KG1 (cell line): Measurements from ENCODE around the gene LKAAEAR1.
"Not testable (repeated sequence)": the region's sequence is repeated elsewhere in the genome, so short reads cannot be mapped to it uniquely, and the experiment has no call there.

Experiments
- DNase-seq: peaks from one replicate; lab custom pipeline; 2025; lab: John Stamatoyannopoulos, UW

The LKAAEAR1 gene, protein sequence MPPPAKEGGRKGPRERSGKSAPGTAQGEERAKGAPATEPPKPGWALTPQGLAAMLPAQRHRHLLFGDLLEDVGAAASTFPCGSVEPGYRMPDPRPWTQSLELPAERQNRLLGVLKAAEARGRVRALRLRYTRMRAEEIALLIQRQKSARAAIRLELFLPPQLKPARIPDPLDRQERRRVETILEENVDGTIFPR

DNA sequence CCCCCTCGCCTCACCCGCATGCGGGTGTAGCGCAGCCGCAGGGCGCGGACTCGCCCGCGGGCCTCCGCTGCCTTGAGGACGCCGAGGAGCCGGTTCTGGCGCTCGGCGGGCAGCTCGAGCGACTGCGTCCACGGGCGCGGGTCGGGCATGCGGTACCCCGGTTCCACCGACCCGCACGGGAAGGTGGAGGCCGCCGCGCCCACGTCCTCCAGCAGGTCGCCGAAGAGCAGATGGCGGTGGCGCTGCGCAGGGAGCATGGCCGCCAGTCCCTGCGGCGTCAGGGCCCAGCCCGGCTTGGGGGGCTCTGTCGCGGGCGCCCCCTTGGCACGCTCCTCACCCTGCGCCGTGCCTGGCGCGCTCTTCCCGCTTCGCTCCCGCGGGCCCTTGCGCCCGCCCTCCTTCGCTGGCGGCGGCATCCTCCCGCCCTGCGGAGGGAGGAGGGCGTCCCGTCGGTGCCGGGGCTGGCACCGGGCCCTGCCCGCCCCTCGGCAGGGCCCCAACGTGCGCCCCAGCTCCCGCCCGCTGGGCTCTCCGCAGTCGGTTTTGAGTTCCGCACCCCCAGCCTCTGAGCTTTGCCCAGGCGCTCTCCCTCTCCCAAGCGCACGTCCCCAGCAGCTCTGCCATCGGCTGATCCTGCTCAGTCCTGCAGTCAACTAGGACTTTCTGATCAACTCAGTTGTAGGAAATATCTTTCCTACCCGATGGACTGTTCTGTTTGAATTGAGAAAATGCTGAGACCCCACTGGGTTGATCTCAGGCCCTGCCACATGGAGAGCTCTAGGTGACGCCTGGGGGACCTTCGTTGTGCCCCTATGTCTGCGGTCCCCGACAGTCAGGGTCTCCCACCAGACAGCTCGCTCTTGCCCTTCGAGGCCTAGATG is at the start of gene LKAAEAR1:
Gene LKAAEAR1 (minus strand): TSS at position 595 of the 881 bp plus-strand sequence. CDS start 179 bp downstream, at position 416.
- DNase-seq = no peak

DNA sequence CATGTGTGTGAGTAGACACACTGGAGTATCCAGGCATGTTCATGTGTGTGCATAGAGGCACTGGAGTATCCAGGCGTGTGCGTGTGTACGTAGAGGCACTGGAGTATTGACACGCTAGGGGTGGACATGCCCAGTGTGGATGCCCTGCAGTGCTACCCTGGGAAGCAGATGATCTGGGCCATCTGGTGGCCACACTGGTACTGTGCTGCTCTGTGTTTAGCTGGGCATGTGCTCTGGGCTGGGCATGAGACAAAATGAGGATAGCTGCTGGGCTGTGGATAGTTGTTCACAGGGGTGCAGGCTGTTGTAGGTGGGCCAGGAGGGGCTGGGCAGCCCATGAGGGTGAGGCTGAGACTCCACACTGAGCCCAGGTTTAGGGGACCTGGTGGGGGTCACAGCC is 47.2 kb upstream of the LKAAEAR1 start:
- DNase-seq = no peak

DNA sequence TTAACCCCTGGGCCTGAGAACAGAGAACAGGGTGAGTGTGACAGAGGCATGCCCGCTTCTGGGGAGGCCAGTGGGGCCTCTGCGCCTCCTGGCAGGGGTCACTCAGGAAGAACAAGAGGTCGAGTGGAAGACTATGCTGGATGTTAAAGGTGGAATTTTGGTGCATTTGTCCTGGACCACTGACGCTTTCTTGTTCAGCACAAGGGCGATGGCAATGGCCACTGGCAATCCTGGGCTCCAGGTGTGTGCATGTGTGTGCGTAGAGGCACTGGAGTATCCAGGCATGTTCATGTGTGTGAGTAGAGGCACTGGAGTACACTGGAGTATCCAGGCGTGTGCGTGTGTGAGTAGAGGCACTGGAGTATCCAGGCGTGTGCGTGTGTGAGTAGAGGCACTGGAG is 46.7 kb upstream of the LKAAEAR1 start:
- DNase-seq = no peak

DNA sequence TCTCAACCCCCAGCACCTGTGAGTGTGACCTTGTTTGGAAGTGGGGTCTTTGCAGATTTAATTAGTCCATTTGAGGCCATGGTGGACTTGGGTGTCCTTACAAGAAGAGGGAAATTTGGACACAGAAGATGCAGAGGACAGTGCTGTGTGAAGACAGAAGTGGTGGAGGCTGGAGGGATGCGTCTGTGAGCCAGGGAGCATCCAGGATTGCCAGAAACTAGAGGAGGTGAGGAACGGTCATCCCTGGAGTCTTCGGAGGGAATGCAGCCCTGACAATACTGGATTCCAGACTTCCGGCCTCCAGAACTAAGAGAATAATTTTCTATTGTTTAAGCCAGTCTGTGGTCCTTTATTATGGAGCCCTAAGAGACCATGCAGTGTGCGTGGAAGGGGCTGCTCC is 46.1 kb upstream of the LKAAEAR1 start:
- DNase-seq = no peak

DNA sequence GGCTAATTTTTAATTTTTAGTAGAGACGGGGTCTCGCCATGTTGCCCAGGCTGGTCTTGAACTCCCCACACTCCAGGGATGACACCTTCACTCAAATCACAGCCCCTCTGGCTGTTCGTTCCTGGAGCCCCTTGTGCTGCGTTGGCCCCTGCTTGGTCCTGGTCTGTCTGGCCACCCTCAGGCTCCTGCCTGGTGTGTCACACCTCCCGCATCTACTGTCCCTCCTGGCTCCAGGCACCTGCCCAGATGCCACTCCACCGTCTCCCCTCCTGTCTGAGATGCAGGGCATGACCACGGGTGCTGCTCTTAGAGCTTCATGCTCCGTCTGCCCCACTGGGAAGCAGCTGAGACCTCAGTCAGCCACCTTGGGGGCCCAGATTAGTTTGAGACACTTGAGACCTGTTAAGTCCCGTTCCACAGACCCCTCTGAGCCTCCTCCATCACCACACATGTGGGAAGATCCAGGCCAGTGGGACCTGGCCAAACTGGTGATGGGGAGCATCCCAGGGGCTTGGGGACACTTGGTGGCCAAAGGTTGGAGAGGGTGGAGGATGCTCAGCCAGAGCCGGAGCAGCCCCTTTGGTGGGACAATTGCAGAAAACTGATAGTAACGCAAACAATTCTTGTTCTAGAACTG is 45.1 kb upstream of the LKAAEAR1 start:
- no peak for DNase-seq

DNA sequence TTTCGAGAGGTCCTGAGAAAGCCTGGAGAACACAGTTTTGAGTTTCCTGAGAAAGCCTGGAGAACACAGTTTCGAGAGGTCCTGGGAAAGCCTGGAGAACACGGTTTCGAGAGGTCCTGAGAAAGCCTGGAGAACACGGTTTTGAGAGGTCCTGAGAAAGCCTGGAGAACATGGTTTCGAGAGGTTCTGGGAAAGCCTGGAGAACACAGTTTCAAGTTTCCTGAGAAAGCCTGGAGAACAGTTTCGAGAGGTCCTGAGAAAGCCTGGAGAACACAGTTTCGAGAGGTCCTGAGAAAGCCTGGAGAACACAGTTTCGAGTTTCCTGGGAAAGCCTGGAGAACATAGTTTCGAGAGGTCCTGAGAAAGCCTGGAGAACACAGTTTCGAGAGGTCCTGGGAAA is 39.3 kb upstream of the LKAAEAR1 start:
- DNase-seq = not testable (repeated sequence)

DNA sequence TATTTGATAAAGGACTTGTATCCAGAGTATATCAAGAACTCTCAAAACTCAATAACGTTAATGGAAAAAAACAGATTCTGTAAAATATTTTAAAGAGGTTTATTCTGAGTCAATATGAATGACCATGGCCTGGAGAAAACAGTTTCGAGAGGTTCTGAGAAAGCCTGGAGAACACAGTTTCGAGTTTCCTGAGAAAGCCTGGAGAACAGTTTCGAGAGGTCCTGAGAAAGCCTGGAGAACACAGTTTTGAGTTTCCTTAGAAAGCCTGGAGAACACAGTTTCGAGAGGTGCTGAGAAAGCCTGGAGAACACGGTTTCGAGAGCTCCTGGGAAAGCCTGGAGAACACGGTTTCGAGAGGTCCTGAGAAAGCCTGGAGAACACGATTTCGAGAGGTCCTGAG is 38.7 kb upstream of the LKAAEAR1 start:
- DNase-seq = not testable (repeated sequence)

DNA sequence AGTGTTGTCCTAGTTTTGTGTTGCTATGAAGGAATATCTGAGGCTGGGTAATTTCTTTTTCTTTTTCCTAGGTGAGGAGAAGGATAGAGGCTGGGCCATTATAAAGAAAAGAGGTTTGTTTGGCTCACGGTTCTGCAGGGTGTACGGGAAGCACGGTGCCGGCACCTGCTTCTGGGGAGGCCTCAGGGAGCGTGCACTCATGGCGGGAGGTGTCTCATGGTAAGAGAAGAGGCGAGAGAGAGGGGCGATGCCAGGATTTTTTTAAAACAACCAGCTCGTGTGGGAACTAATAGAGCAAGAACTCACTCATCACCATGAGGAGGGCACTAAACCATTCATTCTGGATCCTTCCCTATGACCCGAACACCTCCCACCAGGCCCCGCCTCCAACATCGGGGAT is 37.4 kb upstream of the LKAAEAR1 start:
- DNase-seq = no peak

DNA sequence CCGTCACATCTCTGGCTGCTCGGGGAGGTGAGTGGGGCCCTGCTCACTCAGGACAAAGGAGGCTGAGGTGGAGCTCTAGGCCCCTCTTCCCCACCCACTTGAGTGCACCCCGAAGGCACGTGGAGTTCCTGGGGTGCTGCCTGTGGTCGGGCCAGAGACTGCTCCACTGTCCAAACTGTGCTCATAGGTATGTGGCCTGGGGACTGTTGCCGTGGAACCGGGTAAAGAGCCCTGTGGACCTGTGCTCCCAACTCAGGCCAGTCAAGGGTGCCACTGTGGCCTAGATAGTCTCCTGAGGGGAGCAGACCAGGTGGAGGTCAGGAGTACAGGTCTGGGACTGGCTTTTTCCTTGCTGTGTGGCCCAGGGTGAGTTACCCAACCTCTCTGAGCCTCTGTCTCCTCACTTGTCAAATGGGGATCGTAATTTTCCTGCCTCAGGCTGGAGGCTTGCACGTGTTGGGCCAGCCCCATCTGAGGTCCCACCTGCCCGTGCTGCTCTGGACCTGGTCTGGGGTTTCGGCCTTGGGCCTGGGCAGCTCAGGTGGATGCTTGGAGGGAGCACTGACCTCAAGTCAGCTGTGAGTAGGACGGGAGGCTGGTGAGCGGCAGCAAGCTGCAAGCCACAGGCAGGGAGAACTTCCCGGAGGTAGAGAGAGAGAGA is 35.6 kb upstream of the LKAAEAR1 start:
- DNase-seq = no peak

DNA sequence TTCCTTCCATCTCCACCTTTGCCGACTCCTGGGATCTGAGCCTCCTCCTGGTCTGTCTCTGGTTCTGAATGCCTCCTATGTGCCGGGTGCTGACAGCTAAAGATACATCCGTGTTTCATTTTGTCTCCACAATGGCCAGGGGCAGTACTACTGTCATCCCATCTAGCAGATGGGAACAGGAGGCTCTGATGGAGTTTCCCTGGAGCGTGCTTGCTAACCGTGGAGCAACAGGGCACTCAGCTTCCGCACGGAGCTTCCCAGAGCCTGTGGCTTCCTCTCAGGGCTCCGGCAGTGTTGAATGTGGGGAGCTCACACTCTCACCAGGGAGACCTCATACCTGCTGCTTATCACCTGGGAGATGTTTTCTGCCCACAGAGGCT is 35.1 kb upstream of the LKAAEAR1 start:
- DNase-seq = no peak

DNA sequence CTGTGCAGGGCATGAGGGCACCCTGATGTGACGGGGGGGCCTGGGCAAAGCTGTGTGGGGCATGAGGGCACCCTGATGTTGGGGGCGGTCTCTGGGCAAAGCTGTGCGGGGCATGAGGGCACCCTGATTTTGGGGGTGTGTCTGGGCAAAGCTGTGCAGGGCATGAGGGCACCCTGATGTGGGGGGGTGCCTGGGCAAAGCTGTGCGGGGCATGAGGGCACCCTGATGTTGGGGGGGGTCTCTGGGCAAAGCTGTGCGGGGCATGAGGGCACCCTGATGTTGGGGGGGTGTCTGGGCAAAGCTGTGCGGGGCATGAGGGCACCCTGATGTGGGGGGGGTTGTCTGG is 33.2 kb upstream of the LKAAEAR1 start:
- DNase-seq = not testable (repeated sequence)

DNA sequence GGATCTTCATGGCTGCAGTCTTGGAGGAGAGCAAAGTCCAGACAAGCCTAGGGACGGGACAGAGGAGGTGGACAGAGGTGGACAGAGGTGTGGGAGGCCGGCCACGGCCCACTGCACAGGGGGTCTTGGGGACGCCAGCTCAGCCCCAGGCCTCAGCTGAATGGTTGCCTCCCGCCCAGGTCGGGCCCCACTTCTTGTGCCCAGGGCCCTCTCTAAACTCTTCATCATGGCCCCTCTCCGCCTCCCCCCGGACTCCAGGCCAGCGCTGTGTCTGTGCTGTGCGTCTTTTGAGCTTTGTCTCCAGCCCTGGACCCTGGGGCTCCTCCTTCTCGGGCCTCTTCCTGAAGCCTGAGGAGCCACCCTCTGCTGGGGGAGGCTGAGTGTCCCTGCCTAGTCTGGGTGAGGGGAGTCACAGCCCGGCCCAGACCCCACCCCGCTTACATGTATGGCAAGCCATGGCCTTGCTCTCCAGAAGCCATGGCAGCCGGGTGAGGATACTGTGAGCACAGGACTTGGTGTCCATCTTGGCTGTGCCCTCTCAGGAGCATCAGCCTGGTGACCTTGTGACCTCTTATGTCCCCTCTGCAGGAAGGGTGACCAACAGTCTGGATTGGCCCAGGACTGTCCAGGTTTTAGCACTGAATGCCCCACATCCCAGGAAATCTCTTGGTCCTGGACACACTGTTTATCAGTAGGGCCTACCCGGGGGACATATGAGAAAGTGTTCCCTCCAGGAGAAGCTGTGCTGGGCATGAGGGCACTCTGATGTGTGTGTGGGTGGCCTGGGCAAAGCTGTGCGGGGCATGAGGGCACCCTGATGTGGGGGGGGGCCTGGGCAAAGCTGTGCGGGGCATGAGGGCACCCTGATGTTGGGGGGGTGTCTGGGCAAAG is 32.6 kb upstream of the LKAAEAR1 start:
- no peak for DNase-seq

DNA sequence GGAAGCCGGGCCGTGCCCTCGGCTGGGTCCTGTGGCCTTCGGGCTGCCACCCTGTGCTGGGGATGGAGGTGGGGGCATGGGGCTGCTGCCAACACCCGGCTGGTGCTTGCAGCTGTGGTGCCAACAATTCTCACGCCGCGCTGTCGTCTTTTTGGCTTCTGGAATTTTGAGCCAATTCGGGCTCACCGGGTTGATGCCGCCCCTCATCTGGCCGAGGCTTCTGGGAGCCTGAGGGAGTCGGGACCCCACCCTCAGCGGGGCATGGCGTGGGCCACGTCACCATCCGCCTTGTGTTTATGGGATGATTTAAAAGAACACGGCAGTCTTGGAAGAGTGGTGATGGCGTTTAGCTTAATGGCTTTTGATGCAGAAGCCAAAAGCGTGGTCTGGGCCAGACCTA is 31.8 kb upstream of the LKAAEAR1 start:
- no peak for DNase-seq

DNA sequence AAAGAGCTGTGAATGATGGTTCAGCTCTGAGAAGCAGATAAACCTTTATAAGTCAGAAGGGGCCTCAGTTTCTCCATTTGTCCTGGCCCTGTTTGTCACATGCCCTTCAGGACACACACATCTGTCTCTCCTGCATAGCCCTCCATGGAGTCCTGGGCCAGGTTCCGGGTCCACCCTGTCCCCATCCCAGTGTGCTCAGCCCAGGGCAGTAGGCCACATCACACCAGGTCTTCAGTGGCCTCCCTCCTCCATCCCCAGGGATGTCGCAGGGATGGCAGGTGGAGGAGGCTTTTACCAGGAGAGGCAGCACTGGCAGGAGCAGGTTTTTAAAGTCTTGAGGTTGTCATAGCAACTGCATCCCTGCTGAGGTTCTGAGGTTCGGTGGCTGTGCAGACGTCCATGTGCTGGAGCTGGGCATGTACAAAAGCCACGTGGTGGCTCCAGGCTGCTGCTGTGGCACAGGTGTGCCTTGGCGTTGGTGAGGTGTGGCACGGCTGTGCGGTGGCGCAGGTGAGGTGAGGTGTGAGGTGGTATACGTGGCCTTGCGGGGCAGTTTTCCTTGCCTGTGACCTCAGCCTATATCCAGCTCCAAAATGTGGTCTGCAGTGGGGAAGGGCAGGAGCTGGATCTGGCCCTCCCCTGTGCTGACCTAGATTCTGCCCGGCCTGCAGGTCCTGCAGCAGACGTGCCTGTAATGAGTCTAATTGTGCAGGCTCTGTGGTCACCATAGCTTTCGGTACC is 31.1 kb upstream of the LKAAEAR1 start:
- no peak for DNase-seq

DNA sequence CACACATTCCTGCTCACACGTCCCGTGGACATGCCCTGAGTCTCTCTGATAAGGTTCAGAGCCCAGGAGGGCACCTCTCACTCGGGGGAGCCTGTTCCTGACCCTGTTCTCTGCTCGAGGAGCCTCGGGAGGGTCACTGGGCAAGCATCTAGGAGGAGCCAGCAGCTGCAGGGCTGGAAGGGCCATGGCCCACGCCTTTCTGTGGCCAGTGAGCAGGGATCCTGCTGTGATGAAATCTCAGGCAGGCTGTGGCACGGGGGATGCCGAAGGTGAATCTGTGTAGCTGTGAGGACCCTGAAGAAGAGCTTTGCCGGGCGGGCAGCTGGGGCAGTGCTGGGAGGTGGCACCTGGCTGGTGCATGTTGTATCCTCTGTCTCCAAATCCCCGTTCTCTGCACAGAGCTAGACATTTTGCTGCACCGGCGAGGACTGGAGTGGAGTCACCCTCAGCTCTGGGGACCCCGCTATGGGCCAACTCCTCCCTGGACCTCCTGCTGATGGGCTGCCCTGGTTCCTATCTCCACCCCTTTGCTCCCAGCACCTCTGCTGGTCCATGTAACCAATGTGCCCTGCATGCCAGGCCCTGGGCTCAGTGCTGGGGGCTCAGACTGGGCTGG is 30.3 kb upstream of the LKAAEAR1 start:
- DNase-seq = no peak

DNA sequence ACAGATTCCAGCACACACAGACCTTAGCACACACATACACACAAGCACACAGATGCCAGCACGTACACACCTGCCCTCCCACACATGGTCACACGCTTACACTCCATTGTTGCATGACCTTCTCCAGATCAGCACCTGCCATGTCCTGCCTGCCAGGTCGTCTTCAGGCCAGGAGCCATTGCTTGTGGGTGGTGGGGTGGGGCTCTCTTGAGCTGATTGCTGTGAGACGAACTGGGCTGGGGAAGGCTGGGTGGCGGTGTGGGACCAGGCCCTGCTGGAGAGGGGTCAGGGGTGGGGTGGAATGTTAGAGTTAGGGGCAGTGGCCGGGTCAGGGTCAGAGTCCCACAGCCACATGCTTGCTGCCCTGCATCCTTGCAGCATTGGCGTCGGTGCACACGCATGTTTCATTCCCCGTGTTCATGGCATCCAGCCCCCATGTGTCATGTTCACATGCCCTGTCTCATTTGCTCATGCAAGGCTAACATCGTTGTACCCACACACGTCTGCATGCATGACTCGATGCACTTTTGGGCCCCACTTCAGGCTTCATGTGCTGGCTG is 29.7 kb upstream of the LKAAEAR1 start:
- no peak for DNase-seq

DNA sequence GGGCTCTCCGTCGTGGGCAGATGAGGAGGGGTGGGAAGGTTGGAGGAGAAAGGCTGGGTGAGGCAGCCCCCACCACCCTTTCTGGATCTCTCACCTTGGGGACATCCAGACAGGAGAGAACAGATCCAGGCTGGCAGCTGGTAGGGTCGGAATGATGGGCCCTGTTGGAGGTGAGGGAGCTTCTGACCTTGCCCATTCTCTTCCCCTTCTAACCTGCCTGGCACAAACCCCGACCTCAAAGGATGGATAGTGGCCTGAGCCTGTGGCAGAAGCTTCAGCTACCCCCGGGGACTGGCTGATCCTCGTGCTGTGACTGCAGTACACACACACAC is 29.2 kb upstream of the LKAAEAR1 start:
- DNase-seq = no peak

DNA sequence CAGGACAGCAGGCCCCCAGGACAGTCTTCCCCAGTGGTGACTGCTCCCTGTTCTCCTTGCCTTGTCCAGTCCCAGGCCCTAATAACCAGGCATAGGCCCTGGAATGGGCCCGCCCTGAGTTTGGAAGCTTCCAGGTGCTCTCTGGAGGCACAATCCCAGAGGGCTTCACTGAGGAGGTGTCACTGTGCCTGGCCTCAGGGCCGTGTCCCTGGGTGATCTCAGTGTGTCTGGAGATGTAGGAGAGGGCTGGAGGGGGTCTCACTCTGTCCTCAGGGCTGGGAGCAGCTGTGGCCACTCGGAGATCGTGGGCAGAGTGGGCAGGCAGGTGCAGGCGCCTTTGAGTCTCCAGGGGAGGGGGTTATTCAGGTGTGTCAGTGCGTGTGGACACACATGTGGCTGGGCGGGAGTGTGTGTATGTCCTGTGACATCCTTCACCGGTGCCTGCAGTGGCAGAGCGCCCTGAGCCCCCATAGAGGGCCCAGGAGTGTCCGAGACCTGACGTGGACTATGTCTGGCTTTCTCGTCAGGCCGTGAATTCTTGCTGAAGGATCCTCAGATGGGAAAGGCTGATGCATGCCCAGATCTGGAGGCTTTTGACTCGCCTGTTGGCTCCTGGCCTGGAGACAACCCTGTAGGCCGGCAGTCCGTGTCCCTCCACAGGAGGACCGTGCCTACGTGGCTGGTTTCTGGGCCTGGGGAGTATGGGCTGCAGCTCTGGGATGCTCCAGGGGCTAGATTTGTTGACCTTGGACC is 28.7 kb upstream of the LKAAEAR1 start:
- DNase-seq = no peak

DNA sequence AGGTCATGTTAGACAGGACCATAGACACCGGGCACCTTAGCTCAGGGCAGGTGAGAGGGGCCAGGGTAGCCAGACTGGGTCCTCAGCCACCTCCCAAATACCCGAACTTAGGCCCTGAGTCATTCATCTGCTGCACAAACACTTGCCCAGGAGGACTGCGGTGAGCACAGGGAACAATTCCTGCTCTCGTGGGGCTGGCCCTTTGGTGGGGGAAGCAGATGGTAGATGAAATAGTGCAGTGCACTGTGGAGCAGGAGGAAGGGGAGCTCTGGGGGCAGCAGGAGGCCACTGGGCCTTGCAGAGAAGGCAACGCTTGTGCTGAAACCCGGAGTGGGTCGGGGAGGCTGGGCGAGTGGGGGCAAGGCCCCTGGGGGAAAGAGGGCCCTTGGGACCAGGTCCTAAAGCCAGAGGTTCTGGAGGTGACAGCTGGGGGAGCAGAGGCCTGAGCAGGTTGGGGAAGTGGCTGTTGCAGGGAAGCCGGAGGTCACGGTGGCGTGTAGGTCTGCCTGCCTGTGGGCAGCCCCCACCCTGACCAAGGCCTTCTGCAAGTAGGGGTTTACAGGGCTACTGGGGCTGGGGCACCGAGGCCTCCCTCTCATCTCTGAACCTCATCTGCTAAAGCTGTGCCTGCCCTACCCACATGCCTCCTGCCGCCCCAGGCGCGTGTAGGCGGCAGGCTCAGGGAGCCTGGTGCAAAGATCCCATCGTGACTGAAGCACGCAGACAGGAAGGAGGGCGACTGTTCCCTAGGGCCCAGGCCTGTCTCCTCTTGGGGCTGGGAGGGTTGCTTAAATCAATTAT is 27.8 kb upstream of the LKAAEAR1 start:
- no peak for DNase-seq
